HCT116 (cell line): ENCODE data around the gene C15orf40. TPM values are rescaled to one million over a fixed set of nuclear protein-coding genes. Genes with fewer than 3 reads are reported as not detected.

Experiments
- ATAC-seq: fragments of 200-7000 bp; cut with Tn5 transposase; 2 replicates; pipeline ENCODE4 v1.9.1; 2020; ENCODE audit warnings: mild to moderate bottlenecking, moderate library complexity
- BruUV-seq: library from RNA; stranded (reverse); fragments of 400-500 nt; replicated peaks from 2 replicates; lab custom pipeline; 2021; lab: Mats Ljungman, UMichigan
- CTCF ChIA-PET: fragments of 300-600 bp; sonication (Branson Sonifier 250); formaldehyde crosslinking; loops from one replicate; lab custom pipeline; 2021; ENCODE audit warnings: antibody characterized with exemption; lab: Charles Lee
- POLR2A ChIA-PET: fragments of 300-600, 350-600 bp; sonication (Branson Sonifier 250); formaldehyde crosslinking; loops from one replicate; lab custom pipeline; 2021; ENCODE audit warnings: antibody characterized with exemption; lab: Charles Lee
- RAD21 ChIA-PET, 2 experiments: fragments of 300-600 bp; sonication (Branson Sonifier 250); formaldehyde crosslinking; loops; one replicate each; lab custom pipeline; 2023; ENCODE audit warnings: low total read pairs in 2 of 2; ENCODE audit not compliant: uncharacterized antibody in 2 of 2, unreplicated experiment in 2 of 2, low non-redundant PET in 1 of 2; lab: Charles Lee
- DNase-seq: peaks from one replicate; pipeline ENCODE4 v3.0.0-alpha.2; 2010; ENCODE audit warnings: low read depth, low spot score
- H2AFZ ChIP-seq: fragments of 200-600 bp; shearing (Covaris generic), sonication (generic); 2 replicates; pipeline ENCODE4 v1.6.1; 2017; ENCODE audit warnings: low read depth, mixed run types, mixed read lengths, antibody characterized with exemption, low read length; ENCODE audit not compliant: poor library complexity, severe bottlenecking
- H3K27ac ChIP-seq: 2 replicates; pipeline ENCODE4 v1.5.1; 2012; ENCODE audit warnings: low read depth, low read length
- H3K27me3 ChIP-seq: fragments of 200-600 bp; sonication (generic); 2 replicates; pipeline ENCODE4 v1.6.1; 2016; ENCODE audit warnings: mixed run types, low read length, mixed read lengths; ENCODE audit not compliant: insufficient read depth
- H3K36me3 ChIP-seq, 2 experiments: fragments of 200-500 bp in 1 of 2; fragments of 200-600 bp in 1 of 2; sonication (Bioruptor generic) in 1 of 2; sonication (generic) in 1 of 2; 2 replicates each; pipeline versions ENCODE4 v1.5.1 to v1.6.1; 2014 to 2016; ENCODE audit warnings: low read length in 2 of 2, inconsistent platforms in 1 of 2, mixed read lengths in 1 of 2, mixed run types in 1 of 2; ENCODE audit not compliant: insufficient read depth in 2 of 2, control insufficient read depth in 1 of 2
- H3K4me1 ChIP-seq, 2 experiments: fragments of 200-600 bp in 1 of 2; sonication (generic) in 1 of 2; 2 replicates each; pipeline versions ENCODE4 v1.5.1 to v1.6.1; 2012 to 2017; ENCODE audit warnings: low read length in 2 of 2, inconsistent platforms in 1 of 2, mild to moderate bottlenecking in 1 of 2, mixed read lengths in 1 of 2, mixed run types in 1 of 2, moderate library complexity in 1 of 2; ENCODE audit not compliant: insufficient read depth in 2 of 2, control insufficient read depth in 1 of 2
- H3K4me2 ChIP-seq: fragments of 200-600 bp; sonication (generic); 2 replicates; pipeline ENCODE4 v1.6.1; 2017; ENCODE audit warnings: mixed run types, low read length, mixed read lengths
- H3K4me3 ChIP-seq, 2 experiments: fragments of 200-600 bp in 1 of 2; sonication (generic) in 1 of 2; replicated peaks in 1 of 2; 2 replicates each; pipeline ENCODE4 v1.5.1; 2011 to 2016; ENCODE audit warnings: low read length in 2 of 2, control low read depth in 1 of 2, low read depth in 1 of 2, mild to moderate bottlenecking in 1 of 2, mixed read lengths in 1 of 2, mixed run types in 1 of 2
- H3K79me2 ChIP-seq: fragments of 200-600 bp; sonication (generic); 2 replicates; pipeline ENCODE4 v1.6.1; 2017; ENCODE audit warnings: mild to moderate bottlenecking, mixed run types, low read length, moderate library complexity, mixed read lengths; ENCODE audit not compliant: insufficient read depth
- H3K9ac ChIP-seq: fragments of 200-600 bp; sonication (generic); 2 replicates; pipeline ENCODE4 v1.6.1; 2016; ENCODE audit warnings: low read length, mixed read lengths
- H3K9me2 ChIP-seq: fragments of 200-600 bp; sonication (generic), shearing (Covaris generic); 2 replicates; pipeline ENCODE4 v1.6.1; 2017; ENCODE audit warnings: mixed run types, mild to moderate bottlenecking, moderate library complexity; ENCODE audit not compliant: insufficient read depth
- H3K9me3 ChIP-seq, 2 experiments: fragments of 200-500 bp in 1 of 2; fragments of 200-600 bp in 1 of 2; sonication (Bioruptor generic) in 1 of 2; sonication (generic) in 1 of 2; 2 replicates each; pipeline ENCODE4 v1.6.1; 2014 to 2017; ENCODE audit warnings: low read length in 2 of 2, mixed read lengths in 2 of 2, inconsistent platforms in 1 of 2, low read depth in 1 of 2, mild to moderate bottlenecking in 1 of 2, mixed run types in 1 of 2, moderate library complexity in 1 of 2; ENCODE audit not compliant: control insufficient read depth in 1 of 2, insufficient read depth in 1 of 2
- H4K20me1 ChIP-seq: fragments of 200-600 bp; sonication (generic), shearing (Covaris generic); 2 replicates; pipeline ENCODE4 v1.6.1; 2017; ENCODE audit warnings: mixed run types, mild to moderate bottlenecking, moderate library complexity; ENCODE audit not compliant: insufficient read depth
- CEBPB ChIP-seq: IDR thresholded peaks from 2 replicates; pipeline ENCODE4 v1.6.1; 2012; ENCODE audit warnings: low read depth
- EGR1 ChIP-seq: IDR thresholded peaks from 2 replicates; pipeline ENCODE4 v1.6.1; 2012; ENCODE audit warnings: low read depth
- ELF1 ChIP-seq: IDR thresholded peaks from 2 replicates; pipeline ENCODE4 v1.6.1; 2012; ENCODE audit warnings: low read depth, borderline replicate concordance
- EZH2phosphoT487 ChIP-seq: fragments of 200-600 bp; IDR thresholded peaks from 2 replicates; pipeline ENCODE4 v1.6.1; 2018; ENCODE audit warnings: antibody characterized with exemption, borderline replicate concordance
- FOSL1 ChIP-seq: IDR thresholded peaks from 2 replicates; pipeline ENCODE4 v1.6.1; 2012; ENCODE audit warnings: low read depth
- JUND ChIP-seq: IDR thresholded peaks from 2 replicates; pipeline ENCODE4 v1.6.1; 2012
- POLR2A ChIP-seq: IDR thresholded peaks from 2 replicates; pipeline ENCODE4 v1.7.0; 2011; ENCODE audit warnings: borderline replicate concordance; ENCODE audit not compliant: insufficient read depth, insufficient read length; ENCODE audit errors: extremely low read depth
- POLR2AphosphoS5 ChIP-seq: IDR thresholded peaks from 2 replicates; pipeline ENCODE4 v1.6.1; 2011; ENCODE audit warnings: mild to moderate bottlenecking, low read depth, low read length, moderate library complexity
- RAD21 ChIP-seq: IDR thresholded peaks from 2 replicates; pipeline ENCODE4 v1.6.1; 2012; ENCODE audit warnings: low read depth, mild to moderate bottlenecking
- SIN3A ChIP-seq: IDR thresholded peaks from 2 replicates; pipeline ENCODE4 v1.6.1; 2012; ENCODE audit warnings: low read depth
- SP1 ChIP-seq: IDR thresholded peaks from 2 replicates; pipeline ENCODE4 v1.6.1; 2012; ENCODE audit warnings: low read depth
- SRF ChIP-seq: IDR thresholded peaks from 2 replicates; pipeline ENCODE4 v1.6.1; 2012; ENCODE audit warnings: low read depth
- TCF7L2 ChIP-seq: IDR thresholded peaks from 2 replicates; pipeline ENCODE4 v1.7.0; 2011; ENCODE audit warnings: borderline replicate concordance, inconsistent platforms; ENCODE audit not compliant: insufficient read depth, insufficient read length; ENCODE audit errors: extremely low read depth
- YY1 ChIP-seq: IDR thresholded peaks from 2 replicates; pipeline ENCODE4 v1.6.1; 2011; ENCODE audit warnings: low read length, low read depth, moderate library complexity, mild to moderate bottlenecking; ENCODE audit not compliant: insufficient replicate concordance; ENCODE audit errors: extremely low read depth
- ZBTB33 ChIP-seq: IDR thresholded peaks from 2 replicates; pipeline ENCODE4 v1.6.1; 2011; ENCODE audit warnings: mild to moderate bottlenecking, low read length, moderate library complexity; ENCODE audit not compliant: insufficient replicate concordance; ENCODE audit errors: extremely low read depth
- ZNF274 ChIP-seq: fragments of 200-500 bp; sonication (Bioruptor generic); IDR thresholded peaks from 2 replicates; pipeline ENCODE4 v1.6.1; 2014; ENCODE audit warnings: mild to moderate bottlenecking, low read depth, low read length, inconsistent platforms
- intact Hi-C: fragments of 100-400 bp; cut with micrococcal nuclease; formaldehyde crosslinking; loops from 2 replicates; pipeline ENCODE4 v1.10.0; 2022
- total RNA-seq: library from RNA; stranded (reverse); gene quantifications from one replicate; pipeline ENCODE4 v1.2.1, GENCODE V29; 2021; ENCODE audit not compliant: unreplicated experiment
- TF ChIP-seq, protein P1 (sequence below): IDR thresholded peaks from 2 replicates; pipeline ENCODE4 v1.6.1; 2012; ENCODE audit warnings: low read depth
- TF ChIP-seq, protein P2 (sequence below), 3 experiments: fragments of 200-600 bp in 1 of 3; sonication (generic) in 1 of 3; IDR thresholded peaks in 2 of 3; conservative IDR thresholded peaks in 1 of 3; 2 replicates each; pipeline ENCODE4 v1.5.1; 2012 to 2017; ENCODE audit warnings: low read depth in 2 of 3, low read length in 2 of 3, antibody characterized with exemption in 1 of 3, borderline replicate concordance in 1 of 3, control low read depth in 1 of 3, mild to moderate bottlenecking in 1 of 3, mixed read lengths in 1 of 3, mixed run types in 1 of 3, moderate library complexity in 1 of 3; ENCODE audit not compliant: insufficient read depth in 1 of 3
- TF ChIP-seq, protein P3 (sequence below): IDR thresholded peaks from 2 replicates; pipeline ENCODE4 v1.6.1; 2012
- TF ChIP-seq, protein P4 (sequence below): IDR thresholded peaks from 2 replicates; pipeline ENCODE4 v1.6.1; 2012

Gene C15orf40
- total RNA-seq, 1 experiment from 2014 or later: 26.0 TPM

- POLR2A ChIA-PET: no interaction called here
Observed at GRCh38 chr15:82950746-82951370, 60.6 kb downstream of the C15orf40 start.

More at GRCh38 chr15:82950746-82951370, 60.6 kb downstream of the C15orf40 start:
- no peak overlapping the region for H3K27ac ChIP-seq
- no peaks in the 10 kb centered on the region for H3K4me1 ChIP-seq
- no peaks in the 10 kb centered on the region for H3K9me2 ChIP-seq
- H3K27me3 ChIP-seq: no peaks in the 10 kb centered on the region
- H3K36me3 ChIP-seq: no peaks in the 10 kb centered on the region
- no peak overlapping the region for H3K9ac ChIP-seq
- no peaks in the 10 kb centered on the region for H3K79me2 ChIP-seq
- CTCF ChIA-PET: no interaction called here
- RAD21 ChIA-PET: no interaction called here
- H3K4me3 ChIP-seq: no peak overlapping the region
- H3K9me3 ChIP-seq: no peaks in the 10 kb centered on the region
- TF ChIP-seq FOSL1 (no peak), CEBPB (no peak), POLR2AphosphoS5 (no peak), EZH2phosphoT487 (no peak), SIN3A (no peak), POLR2A (no peak), ZNF274 (no peak), SP1 (no peak), RAD21 (no peak), EGR1 (no peak), ELF1 (no peak), TCF7L2 (no peak), SRF (no peak), ZBTB33 (no peak), JUND (no peak), YY1 (no peak)
- TF ChIP-seq, protein P1, sequence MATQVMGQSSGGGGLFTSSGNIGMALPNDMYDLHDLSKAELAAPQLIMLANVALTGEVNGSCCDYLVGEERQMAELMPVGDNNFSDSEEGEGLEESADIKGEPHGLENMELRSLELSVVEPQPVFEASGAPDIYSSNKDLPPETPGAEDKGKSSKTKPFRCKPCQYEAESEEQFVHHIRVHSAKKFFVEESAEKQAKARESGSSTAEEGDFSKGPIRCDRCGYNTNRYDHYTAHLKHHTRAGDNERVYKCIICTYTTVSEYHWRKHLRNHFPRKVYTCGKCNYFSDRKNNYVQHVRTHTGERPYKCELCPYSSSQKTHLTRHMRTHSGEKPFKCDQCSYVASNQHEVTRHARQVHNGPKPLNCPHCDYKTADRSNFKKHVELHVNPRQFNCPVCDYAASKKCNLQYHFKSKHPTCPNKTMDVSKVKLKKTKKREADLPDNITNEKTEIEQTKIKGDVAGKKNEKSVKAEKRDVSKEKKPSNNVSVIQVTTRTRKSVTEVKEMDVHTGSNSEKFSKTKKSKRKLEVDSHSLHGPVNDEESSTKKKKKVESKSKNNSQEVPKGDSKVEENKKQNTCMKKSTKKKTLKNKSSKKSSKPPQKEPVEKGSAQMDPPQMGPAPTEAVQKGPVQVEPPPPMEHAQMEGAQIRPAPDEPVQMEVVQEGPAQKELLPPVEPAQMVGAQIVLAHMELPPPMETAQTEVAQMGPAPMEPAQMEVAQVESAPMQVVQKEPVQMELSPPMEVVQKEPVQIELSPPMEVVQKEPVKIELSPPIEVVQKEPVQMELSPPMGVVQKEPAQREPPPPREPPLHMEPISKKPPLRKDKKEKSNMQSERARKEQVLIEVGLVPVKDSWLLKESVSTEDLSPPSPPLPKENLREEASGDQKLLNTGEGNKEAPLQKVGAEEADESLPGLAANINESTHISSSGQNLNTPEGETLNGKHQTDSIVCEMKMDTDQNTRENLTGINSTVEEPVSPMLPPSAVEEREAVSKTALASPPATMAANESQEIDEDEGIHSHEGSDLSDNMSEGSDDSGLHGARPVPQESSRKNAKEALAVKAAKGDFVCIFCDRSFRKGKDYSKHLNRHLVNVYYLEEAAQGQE: no peak
- TF ChIP-seq, protein P2, sequence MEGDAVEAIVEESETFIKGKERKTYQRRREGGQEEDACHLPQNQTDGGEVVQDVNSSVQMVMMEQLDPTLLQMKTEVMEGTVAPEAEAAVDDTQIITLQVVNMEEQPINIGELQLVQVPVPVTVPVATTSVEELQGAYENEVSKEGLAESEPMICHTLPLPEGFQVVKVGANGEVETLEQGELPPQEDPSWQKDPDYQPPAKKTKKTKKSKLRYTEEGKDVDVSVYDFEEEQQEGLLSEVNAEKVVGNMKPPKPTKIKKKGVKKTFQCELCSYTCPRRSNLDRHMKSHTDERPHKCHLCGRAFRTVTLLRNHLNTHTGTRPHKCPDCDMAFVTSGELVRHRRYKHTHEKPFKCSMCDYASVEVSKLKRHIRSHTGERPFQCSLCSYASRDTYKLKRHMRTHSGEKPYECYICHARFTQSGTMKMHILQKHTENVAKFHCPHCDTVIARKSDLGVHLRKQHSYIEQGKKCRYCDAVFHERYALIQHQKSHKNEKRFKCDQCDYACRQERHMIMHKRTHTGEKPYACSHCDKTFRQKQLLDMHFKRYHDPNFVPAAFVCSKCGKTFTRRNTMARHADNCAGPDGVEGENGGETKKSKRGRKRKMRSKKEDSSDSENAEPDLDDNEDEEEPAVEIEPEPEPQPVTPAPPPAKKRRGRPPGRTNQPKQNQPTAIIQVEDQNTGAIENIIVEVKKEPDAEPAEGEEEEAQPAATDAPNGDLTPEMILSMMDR (IDR thresholded peaks at IDR 0.05 in 2 of 3, conservative IDR thresholded peaks at IDR 0.05 in 1 of 3; ENCODE audit: borderline replicate concordance in 1 of 3, insufficient read depth in 1 of 3, low read depth in 2 of 3, low read length in 2 of 3): no peak
- TF ChIP-seq, protein P3, sequence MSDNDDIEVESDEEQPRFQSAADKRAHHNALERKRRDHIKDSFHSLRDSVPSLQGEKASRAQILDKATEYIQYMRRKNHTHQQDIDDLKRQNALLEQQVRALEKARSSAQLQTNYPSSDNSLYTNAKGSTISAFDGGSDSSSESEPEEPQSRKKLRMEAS: no peak
- TF ChIP-seq, protein P4, sequence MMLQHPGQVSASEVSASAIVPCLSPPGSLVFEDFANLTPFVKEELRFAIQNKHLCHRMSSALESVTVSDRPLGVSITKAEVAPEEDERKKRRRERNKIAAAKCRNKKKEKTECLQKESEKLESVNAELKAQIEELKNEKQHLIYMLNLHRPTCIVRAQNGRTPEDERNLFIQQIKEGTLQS: no peak
- no peaks in the 10 kb centered on the region for H4K20me1 ChIP-seq
- ATAC-seq (no peak), DNase-seq (no peak)
- intact Hi-C loops: no loop called here
- no peak overlapping the region for H2AFZ ChIP-seq
- H3K4me2 ChIP-seq: no peak overlapping the region
- no TSS peak for BruUV-seq
